Measurements from ENCODE around the gene SPINK8. TPM values are rescaled to one million over a fixed set of nuclear protein-coding genes. Genes with fewer than 3 reads are reported as not detected.
A peak's percentile ranks its signal among the peaks of the same experiment; 100 is the strongest.

SPINK8 gene
- polyA plus RNA-seq, 4 donors, result not detected

GRCh38 chr3:48306860-48307530, 26.5 kb downstream of the SPINK8 start:
- H3K27ac ChIP-seq (ENCODE audit: low read depth in 1 of 3, low read length in 2 of 3), result no peak overlapping the region
- no peaks in the 10 kb centered on the region for H3K4me1 ChIP-seq (ENCODE audit: control insufficient read depth in 3 of 3, insufficient read depth in 2 of 3, low read depth in 1 of 3, low read length in 2 of 3)
- 45 to 54% (median 51%) methylated on average over 4 of the region's 4 CpGs for WGBS, 3 donors
- FAIRE-seq (no peak), DNase-seq (no peak)
- no peaks in the 10 kb centered on the region for H3K36me3 ChIP-seq (ENCODE audit: control insufficient read depth in 3 of 3, insufficient read depth in 2 of 3, low read depth in 1 of 3, low read length in 3 of 3)
- H3K27me3 ChIP-seq (ENCODE audit: control insufficient read depth in 3 of 3, insufficient read depth in 3 of 3, low read length in 3 of 3), result no peaks in the 10 kb centered on the region
- peaks cover 0 to 7% of the 10 kb centered on the region in 2 donors for H3K9me3 ChIP-seq (ENCODE audit: control insufficient read depth in 2 of 2, insufficient read depth in 1 of 2, low read depth in 1 of 2, low read length in 1 of 2)
- no peak overlapping the region for H3K4me3 ChIP-seq (ENCODE audit: low read depth in 1 of 3, low read length in 3 of 3)

GRCh38 chr3:48306290-48306689, 27.2 kb downstream of the SPINK8 start:
- no peak overlapping the region for H3K4me3 ChIP-seq (ENCODE audit: low read depth in 1 of 3, low read length in 3 of 3)
- no peak for FAIRE-seq
- H3K36me3 ChIP-seq (ENCODE audit: control insufficient read depth in 3 of 3, insufficient read depth in 2 of 3, low read depth in 1 of 3, low read length in 3 of 3), result no peaks in the 10 kb centered on the region

GRCh38 chr3:48305396-48305795, 28.1 kb downstream of the SPINK8 start:
- Histone ChIP-seq H3K27me3 (ENCODE audit: control insufficient read depth in 3 of 3, insufficient read depth in 3 of 3, low read length in 3 of 3) (no peaks in the 10 kb centered on the region), H3K4me3 (ENCODE audit: low read depth in 1 of 3, low read length in 3 of 3) (no peak overlapping the region), H3K4me1 (ENCODE audit: control insufficient read depth in 3 of 3, insufficient read depth in 2 of 3, low read depth in 1 of 3, low read length in 2 of 3) (peaks cover 0 to 2% (median 2%) of the 10 kb centered on the region in 3 donors), H3K27ac (ENCODE audit: low read depth in 1 of 3, low read length in 2 of 3) (no peak overlapping the region), H3K36me3 (ENCODE audit: control insufficient read depth in 3 of 3, insufficient read depth in 2 of 3, low read depth in 1 of 3, low read length in 3 of 3) (no peaks in the 10 kb centered on the region), H3K9me3 (ENCODE audit: control insufficient read depth in 2 of 2, insufficient read depth in 1 of 2, low read depth in 1 of 2, low read length in 1 of 2) (peaks cover 0 to 7% of the 10 kb centered on the region in 2 donors)
- DNase-seq, result no peak
- WGBS, 3 donors, result 71 to 81% (median 73%) methylated on average over 2 of the region's 2 CpGs
- FAIRE-seq, result no peak

More at GRCh38 chr3:48306290-48306689, 27.2 kb downstream of the SPINK8 start:
- DNase-seq, result no peak
- Histone ChIP-seq H3K4me1 (ENCODE audit: control insufficient read depth in 3 of 3, insufficient read depth in 2 of 3, low read depth in 1 of 3, low read length in 2 of 3) (peaks cover 0 to 2% (median 0%) of the 10 kb centered on the region in 3 donors), H3K27ac (ENCODE audit: low read depth in 1 of 3, low read length in 2 of 3) (no peak overlapping the region), H3K9me3 (ENCODE audit: control insufficient read depth in 2 of 2, insufficient read depth in 1 of 2, low read depth in 1 of 2, low read length in 1 of 2) (peaks cover 0 to 7% of the 10 kb centered on the region in 2 donors), H3K27me3 (ENCODE audit: control insufficient read depth in 3 of 3, insufficient read depth in 3 of 3, low read length in 3 of 3) (no peaks in the 10 kb centered on the region)
- 65 to 80% (median 65%) methylated on average over 2 of the region's 2 CpGs for WGBS, 3 donors

GRCh38 chr3:48303021-48303420, 30.4 kb downstream of the SPINK8 start:
- DNase-seq, result no peak
- FAIRE-seq, result no peak
- Histone ChIP-seq H3K27me3 (ENCODE audit: control insufficient read depth in 3 of 3, insufficient read depth in 3 of 3, low read length in 3 of 3) (no peaks in the 10 kb centered on the region), H3K4me3 (ENCODE audit: low read depth in 1 of 3, low read length in 3 of 3) (no peak overlapping the region), H3K36me3 (ENCODE audit: control insufficient read depth in 3 of 3, insufficient read depth in 2 of 3, low read depth in 1 of 3, low read length in 3 of 3) (peaks cover 0 to 4% (median 0%) of the 10 kb centered on the region in 3 donors), H3K9me3 (ENCODE audit: control insufficient read depth in 2 of 2, insufficient read depth in 1 of 2, low read depth in 1 of 2, low read length in 1 of 2) (peaks cover 0 to 7% of the 10 kb centered on the region in 2 donors), H3K27ac (ENCODE audit: low read depth in 1 of 3, low read length in 2 of 3) (no peak overlapping the region), H3K4me1 (ENCODE audit: control insufficient read depth in 3 of 3, insufficient read depth in 2 of 3, low read depth in 1 of 3, low read length in 2 of 3) (peaks cover 2 to 7% (median 3%) of the 10 kb centered on the region in 3 donors)
- WGBS, 3 donors, result 96 to 100% (median 99%) methylated on average over 2 of the region's 2 CpGs

- peaks cover 2 to 10% (median 4%) of the 10 kb centered on the region in 3 donors for H3K36me3 ChIP-seq (ENCODE audit: control insufficient read depth in 3 of 3, insufficient read depth in 2 of 3, low read depth in 1 of 3, low read length in 3 of 3)
- H3K4me1 ChIP-seq (ENCODE audit: control insufficient read depth in 3 of 3, insufficient read depth in 2 of 3, low read depth in 1 of 3, low read length in 2 of 3), result peaks cover 2 to 7% (median 3%) of the 10 kb centered on the region in 3 donors
- no peaks in the 10 kb centered on the region for H3K27me3 ChIP-seq (ENCODE audit: control insufficient read depth in 3 of 3, insufficient read depth in 3 of 3, low read length in 3 of 3)
- FAIRE-seq, result no peak
- 1 to 2% (median 2%) methylated on average over 10 of the region's 10 CpGs for WGBS, 3 donors
- peaks cover 0 to 7% of the 10 kb centered on the region in 2 donors for H3K9me3 ChIP-seq (ENCODE audit: control insufficient read depth in 2 of 2, insufficient read depth in 1 of 2, low read depth in 1 of 2, low read length in 1 of 2)
- peak; percentile 76 to 81 for DNase-seq
- peak overlapping the region; percentile 91 to 99 (median 94) for H3K27ac ChIP-seq (ENCODE audit: low read depth in 1 of 3, low read length in 2 of 3)
- H3K4me3 ChIP-seq (ENCODE audit: low read depth in 1 of 3, low read length in 3 of 3), result peak overlapping the region; percentile 66 to 84 (median 78)
Measured at GRCh38 chr3:48301800-48302166, 31.7 kb downstream of the SPINK8 start.

GRCh38 chr3:48301020-48301799, 32.3 kb downstream of the SPINK8 start, which contains the start of gene NME6:
Gene NME6, minus strand, starts transcription at chr3:48301367.
- Histone ChIP-seq H3K9me3 (ENCODE audit: control insufficient read depth in 2 of 2, insufficient read depth in 1 of 2, low read depth in 1 of 2, low read length in 1 of 2) (peaks cover 0 to 7% of the 10 kb centered on the region in 2 donors), H3K4me3 (ENCODE audit: low read depth in 1 of 3, low read length in 3 of 3) (peak within 1 kb of the TSS; percentile 66 to 84 (median 78)), H3K27me3 (ENCODE audit: control insufficient read depth in 3 of 3, insufficient read depth in 3 of 3, low read length in 3 of 3) (no peaks in the 10 kb centered on the region), H3K27ac (ENCODE audit: low read depth in 1 of 3, low read length in 2 of 3) (peak within 1 kb of the TSS; percentile 91 to 99 (median 94)), H3K4me1 (ENCODE audit: control insufficient read depth in 3 of 3, insufficient read depth in 2 of 3, low read depth in 1 of 3, low read length in 2 of 3) (peaks cover 2 to 7% (median 3%) of the 10 kb centered on the region in 3 donors), H3K36me3 (ENCODE audit: control insufficient read depth in 3 of 3, insufficient read depth in 2 of 3, low read depth in 1 of 3, low read length in 3 of 3) (peaks cover 3 to 12% (median 7%) of the 10 kb centered on the region in 3 donors)
- FAIRE-seq (no peak), DNase-seq (peak; percentile 91 to 96)
- WGBS, 3 donors, result 0 to 1% (median 1%) methylated on average over 57 to 70 of the region's 70 CpGs

GRCh38 chr3:48299746-48300712, 33.4 kb downstream of the SPINK8 start:
- Histone ChIP-seq H3K27me3 (ENCODE audit: control insufficient read depth in 3 of 3, insufficient read depth in 3 of 3, low read length in 3 of 3) (no peaks in the 10 kb centered on the region), H3K27ac (ENCODE audit: low read depth in 1 of 3, low read length in 2 of 3) (peak overlapping the region in 1 of 3 donors; percentile 91), H3K36me3 (ENCODE audit: control insufficient read depth in 3 of 3, insufficient read depth in 2 of 3, low read depth in 1 of 3, low read length in 3 of 3) (peaks cover 8 to 17% (median 10%) of the 10 kb centered on the region in 3 donors), H3K9me3 (ENCODE audit: control insufficient read depth in 2 of 2, insufficient read depth in 1 of 2, low read depth in 1 of 2, low read length in 1 of 2) (peaks cover 0 to 3% of the 10 kb centered on the region in 2 donors), H3K4me1 (ENCODE audit: control insufficient read depth in 3 of 3, insufficient read depth in 2 of 3, low read depth in 1 of 3, low read length in 2 of 3) (peaks cover 2 to 7% (median 3%) of the 10 kb centered on the region in 3 donors), H3K4me3 (ENCODE audit: low read depth in 1 of 3, low read length in 3 of 3) (peak overlapping the region in 2 of 3 donors; percentile 78 to 84)
- peak; percentile 6 to 39 for DNase-seq
- FAIRE-seq, result no peak
- WGBS, 3 donors, result 63 to 79% (median 67%) methylated on average over 13 of the region's 13 CpGs

All from small intestine (tissue), 7 donors.